ENCODE measurements around the gene ST6GALNAC4.

ST6GALNAC4 gene

DNA sequence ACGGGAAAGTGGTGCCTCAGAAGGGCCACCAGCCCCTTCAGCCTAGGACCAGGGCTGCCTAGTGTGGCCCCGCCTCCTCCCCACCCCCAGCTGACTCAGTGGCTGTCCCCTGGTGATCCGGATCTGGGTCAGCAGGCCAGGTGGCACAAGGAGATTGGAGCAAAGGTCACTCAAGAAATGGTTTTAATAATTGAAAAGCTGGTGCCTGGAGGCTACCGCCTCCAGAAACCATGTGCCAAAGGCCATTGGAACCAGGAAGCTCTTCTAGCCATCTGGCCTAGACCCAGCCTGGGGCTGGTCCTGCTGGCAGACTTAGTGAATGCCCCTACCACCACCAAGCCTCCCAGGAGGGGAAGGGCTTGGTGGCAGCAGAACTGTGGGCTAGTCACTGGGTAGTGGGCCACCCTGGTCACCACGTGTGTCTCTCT is 1.5 kb downstream of the ST6GALNAC4 start:
- no peak for DNase-seq (ENCODE audit: low spot score)
- TF ChIP-seq, protein P1, sequence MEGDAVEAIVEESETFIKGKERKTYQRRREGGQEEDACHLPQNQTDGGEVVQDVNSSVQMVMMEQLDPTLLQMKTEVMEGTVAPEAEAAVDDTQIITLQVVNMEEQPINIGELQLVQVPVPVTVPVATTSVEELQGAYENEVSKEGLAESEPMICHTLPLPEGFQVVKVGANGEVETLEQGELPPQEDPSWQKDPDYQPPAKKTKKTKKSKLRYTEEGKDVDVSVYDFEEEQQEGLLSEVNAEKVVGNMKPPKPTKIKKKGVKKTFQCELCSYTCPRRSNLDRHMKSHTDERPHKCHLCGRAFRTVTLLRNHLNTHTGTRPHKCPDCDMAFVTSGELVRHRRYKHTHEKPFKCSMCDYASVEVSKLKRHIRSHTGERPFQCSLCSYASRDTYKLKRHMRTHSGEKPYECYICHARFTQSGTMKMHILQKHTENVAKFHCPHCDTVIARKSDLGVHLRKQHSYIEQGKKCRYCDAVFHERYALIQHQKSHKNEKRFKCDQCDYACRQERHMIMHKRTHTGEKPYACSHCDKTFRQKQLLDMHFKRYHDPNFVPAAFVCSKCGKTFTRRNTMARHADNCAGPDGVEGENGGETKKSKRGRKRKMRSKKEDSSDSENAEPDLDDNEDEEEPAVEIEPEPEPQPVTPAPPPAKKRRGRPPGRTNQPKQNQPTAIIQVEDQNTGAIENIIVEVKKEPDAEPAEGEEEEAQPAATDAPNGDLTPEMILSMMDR (IDR thresholded peaks at IDR 0.05; ENCODE audit: borderline replicate concordance, control extremely low read depth, extremely low read depth, insufficient read depth, missing control alignments), result no peak
- in situ Hi-C loops (cut with MboI; ENCODE audit: low sequenced_read_pairs, unreplicated experiment), result no loop called here

DNA sequence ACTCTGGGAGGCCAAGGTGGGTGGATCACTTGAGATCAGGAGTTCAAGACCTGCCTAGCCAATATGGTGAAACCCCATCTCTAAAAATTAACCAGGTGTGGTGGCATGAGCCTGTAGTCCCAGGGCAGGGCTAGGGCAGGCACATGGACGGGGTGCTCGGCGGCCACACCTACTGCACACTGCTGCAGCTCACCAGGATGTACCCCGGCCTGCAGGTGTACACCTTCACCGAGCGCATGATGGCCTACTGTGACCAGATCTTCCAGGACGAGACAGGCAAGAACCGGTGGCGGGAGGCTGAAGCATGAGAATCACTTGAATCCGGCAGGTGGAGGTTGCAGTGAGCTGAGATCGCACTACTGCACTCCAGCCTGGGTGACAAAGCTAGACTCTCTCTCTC is 3.2 kb downstream of the ST6GALNAC4 start:
- TF ChIP-seq, protein P1 (IDR thresholded peaks at IDR 0.05; ENCODE audit: borderline replicate concordance, control extremely low read depth, extremely low read depth, insufficient read depth, missing control alignments), result no peak
- in situ Hi-C loops (cut with MboI; ENCODE audit: low sequenced_read_pairs, unreplicated experiment), result no loop called here
- no peak for DNase-seq (ENCODE audit: low spot score)

DNA sequence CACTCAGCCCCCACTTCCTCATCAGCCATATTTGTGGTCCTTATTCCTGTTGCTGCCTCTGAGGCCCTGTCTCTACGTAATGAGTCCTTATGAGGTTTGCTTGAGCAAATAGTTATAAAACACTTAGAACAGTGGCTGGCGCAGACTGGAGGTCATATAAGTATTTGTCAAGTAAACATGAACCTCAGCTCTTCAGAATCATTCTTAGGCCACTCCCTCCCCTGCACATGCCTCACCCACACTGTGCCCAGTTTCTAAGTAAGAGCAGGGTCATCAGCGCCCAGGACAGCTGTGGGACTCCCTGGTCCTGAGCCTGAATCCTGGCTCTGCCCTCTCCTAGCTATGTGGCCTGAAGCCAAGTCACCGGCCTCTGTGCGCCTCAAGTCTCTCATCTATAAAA is 4.0 kb downstream of the ST6GALNAC4 start:
- TF ChIP-seq, protein P1 (IDR thresholded peaks at IDR 0.05; ENCODE audit: borderline replicate concordance, control extremely low read depth, extremely low read depth, insufficient read depth, missing control alignments), result no peak
- no peak for DNase-seq (ENCODE audit: low spot score)
- in situ Hi-C loops (cut with MboI; ENCODE audit: low sequenced_read_pairs, unreplicated experiment), result no loop called here

DNA sequence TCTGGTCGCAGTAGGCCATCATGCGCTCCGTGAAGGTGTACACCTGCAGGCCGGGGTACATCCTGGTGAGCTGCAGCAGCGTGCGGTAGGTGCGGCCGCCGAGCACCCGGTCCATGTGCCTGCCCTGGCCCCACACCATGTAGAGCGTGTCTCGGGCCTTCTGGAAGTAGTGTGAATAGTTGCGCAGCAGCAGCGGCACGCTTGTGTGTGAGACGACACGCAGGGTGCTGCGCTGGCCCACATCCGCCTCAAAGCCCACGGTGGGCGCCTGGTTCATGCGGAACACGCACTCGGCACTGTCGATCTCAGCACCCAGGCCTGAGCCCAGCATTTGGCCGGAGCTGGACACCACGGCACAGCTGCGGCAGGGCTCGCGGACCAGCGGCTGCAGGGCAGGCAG is 4.5 kb downstream of the ST6GALNAC4 start:
- in situ Hi-C loops (cut with MboI; ENCODE audit: low sequenced_read_pairs, unreplicated experiment), result no loop called here
- TF ChIP-seq, protein P1 (IDR thresholded peaks at IDR 0.05; ENCODE audit: borderline replicate concordance, control extremely low read depth, extremely low read depth, insufficient read depth, missing control alignments), result no peak
- DNase-seq (ENCODE audit: low spot score), result no peak

DNA sequence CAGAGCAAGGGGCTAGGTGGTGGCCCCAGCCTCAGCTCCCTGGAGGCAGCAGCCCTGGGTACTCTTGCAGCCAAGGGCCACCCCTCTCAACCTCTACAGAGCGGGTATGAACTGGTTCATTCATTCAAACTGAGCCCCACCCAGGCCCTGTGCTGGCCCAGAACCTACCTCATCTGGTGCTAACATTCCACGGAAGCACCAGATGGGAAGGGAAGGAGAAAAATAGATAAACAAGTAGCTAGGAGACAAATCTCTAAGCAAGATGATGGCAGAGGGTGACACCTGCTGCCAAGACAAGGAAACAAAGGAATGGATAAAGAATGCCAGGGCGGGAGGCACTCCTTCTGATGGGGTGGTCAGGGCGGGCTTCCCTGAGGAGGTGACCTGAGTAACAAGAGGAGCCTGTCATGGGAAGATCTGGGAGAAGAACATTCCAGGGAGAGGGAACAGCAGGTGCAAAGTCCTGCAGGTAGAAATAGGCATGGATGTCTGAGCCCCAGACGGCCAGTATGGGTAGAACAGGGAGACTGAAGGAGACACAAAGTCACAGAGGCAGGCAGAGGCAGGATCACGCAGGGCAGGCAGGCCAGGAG is 6.1 kb downstream of the ST6GALNAC4 start:
- in situ Hi-C loops (cut with MboI; ENCODE audit: low sequenced_read_pairs, unreplicated experiment), result no loop called here
- TF ChIP-seq, protein P1 (IDR thresholded peaks at IDR 0.05; ENCODE audit: borderline replicate concordance, control extremely low read depth, extremely low read depth, insufficient read depth, missing control alignments), result no peak
- no peak for DNase-seq (ENCODE audit: low spot score)

DNA sequence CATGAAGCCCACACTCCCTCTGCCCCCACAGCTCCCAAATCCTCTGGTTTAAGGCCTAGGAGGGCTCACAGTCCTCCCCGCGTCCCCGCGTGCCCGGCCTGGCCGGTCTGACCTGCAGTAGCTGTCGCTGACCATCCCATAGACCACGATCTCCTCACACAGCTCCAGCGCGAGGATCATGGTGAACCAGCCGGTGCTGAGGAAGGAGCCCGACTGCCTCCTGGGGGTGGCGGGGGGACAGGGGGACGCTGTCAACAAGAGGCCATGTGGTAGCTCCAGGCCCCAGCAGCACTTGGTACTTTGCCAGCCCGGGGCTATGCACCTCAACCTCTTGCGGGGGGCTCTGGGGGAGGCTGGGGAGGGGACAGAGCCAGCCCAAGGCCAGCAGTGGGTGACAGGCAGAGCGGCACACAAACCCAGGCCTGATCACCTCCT is 7.0 kb downstream of the ST6GALNAC4 start:
- in situ Hi-C loops (cut with MboI; ENCODE audit: low sequenced_read_pairs, unreplicated experiment), result no loop called here
- TF ChIP-seq, protein P1 (IDR thresholded peaks at IDR 0.05; ENCODE audit: borderline replicate concordance, control extremely low read depth, extremely low read depth, insufficient read depth, missing control alignments), result no peak
- no peak for DNase-seq (ENCODE audit: low spot score)

DNA sequence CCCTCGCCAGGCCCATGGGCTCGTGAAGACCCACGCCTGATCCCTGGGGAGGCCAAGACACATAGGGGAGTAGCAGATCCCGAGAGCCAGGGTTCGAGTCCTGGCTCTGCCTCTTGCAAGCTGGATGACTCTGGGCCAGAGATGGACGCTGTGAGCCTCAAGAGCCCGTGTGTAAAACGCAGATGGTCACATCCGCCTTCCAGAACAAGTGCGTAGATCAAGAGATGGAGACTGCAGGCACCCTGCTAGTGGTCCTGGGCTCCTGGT is 8.2 kb downstream of the ST6GALNAC4 start:
- TF ChIP-seq, protein P1 (IDR thresholded peaks at IDR 0.05; ENCODE audit: borderline replicate concordance, control extremely low read depth, extremely low read depth, insufficient read depth, missing control alignments), result no peak
- DNase-seq (ENCODE audit: low spot score), result no peak

More for the DNA sequence above, 8.2 kb downstream of the ST6GALNAC4 start:
- in situ Hi-C loops (cut with MboI; ENCODE audit: low sequenced_read_pairs, unreplicated experiment), result no loop called here

Measured in GM13976 (cell line).